ENCODE results near the gene TRAM2.

TRAM2 gene

DNA sequence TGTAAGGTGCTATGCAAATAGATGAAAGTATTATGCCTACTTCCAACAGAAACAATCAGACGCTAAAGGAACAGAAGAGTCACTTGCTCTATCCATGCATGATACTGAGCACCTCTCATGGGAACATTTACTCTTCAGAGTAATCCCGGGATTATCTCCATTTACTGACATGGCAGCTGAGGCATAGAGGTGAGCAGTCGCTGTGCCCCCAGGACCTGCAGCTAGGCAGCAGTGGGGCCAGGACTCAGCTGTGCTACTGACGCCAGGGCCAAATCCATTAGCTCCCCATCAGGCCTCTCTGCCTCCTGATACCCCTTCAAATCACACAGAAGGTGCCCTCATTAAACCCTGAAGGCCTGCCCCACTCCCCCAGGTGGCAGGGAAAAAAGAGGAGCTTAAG, 51.9 kb downstream of the TRAM2 start:
- H3K4me1 ChIP-seq (ENCODE audit: low read length), result peaks cover 8% of the 10 kb centered on the region
- no peaks in the 10 kb centered on the region for H4K20me1 ChIP-seq (ENCODE audit: insufficient read depth, low read length)
- no peaks in the 10 kb centered on the region for H3K27me3 ChIP-seq (ENCODE audit: low read depth, low read length)
- no peak overlapping the region for H3K4me2 ChIP-seq (ENCODE audit: low read length)
- peaks cover 7% of the 10 kb centered on the region for H3K36me3 ChIP-seq (replicated peaks; ENCODE audit: low read depth, low read length)
- no peak overlapping the region for H2AFZ ChIP-seq (ENCODE audit: low read depth, low read length)
- H3K9me3 ChIP-seq (ENCODE audit: insufficient read depth, low read length), result no peaks in the 10 kb centered on the region
- no peak overlapping the region for H3K4me3 ChIP-seq (ENCODE audit: low read length)
- no peak overlapping the region for H3K9ac ChIP-seq (ENCODE audit: low read length)
- no peaks in the 10 kb centered on the region for H3K79me2 ChIP-seq (ENCODE audit: low read length)
- no peak overlapping the region for H3K27ac ChIP-seq (ENCODE audit: low read length)
- TF ChIP-seq, protein P1, sequence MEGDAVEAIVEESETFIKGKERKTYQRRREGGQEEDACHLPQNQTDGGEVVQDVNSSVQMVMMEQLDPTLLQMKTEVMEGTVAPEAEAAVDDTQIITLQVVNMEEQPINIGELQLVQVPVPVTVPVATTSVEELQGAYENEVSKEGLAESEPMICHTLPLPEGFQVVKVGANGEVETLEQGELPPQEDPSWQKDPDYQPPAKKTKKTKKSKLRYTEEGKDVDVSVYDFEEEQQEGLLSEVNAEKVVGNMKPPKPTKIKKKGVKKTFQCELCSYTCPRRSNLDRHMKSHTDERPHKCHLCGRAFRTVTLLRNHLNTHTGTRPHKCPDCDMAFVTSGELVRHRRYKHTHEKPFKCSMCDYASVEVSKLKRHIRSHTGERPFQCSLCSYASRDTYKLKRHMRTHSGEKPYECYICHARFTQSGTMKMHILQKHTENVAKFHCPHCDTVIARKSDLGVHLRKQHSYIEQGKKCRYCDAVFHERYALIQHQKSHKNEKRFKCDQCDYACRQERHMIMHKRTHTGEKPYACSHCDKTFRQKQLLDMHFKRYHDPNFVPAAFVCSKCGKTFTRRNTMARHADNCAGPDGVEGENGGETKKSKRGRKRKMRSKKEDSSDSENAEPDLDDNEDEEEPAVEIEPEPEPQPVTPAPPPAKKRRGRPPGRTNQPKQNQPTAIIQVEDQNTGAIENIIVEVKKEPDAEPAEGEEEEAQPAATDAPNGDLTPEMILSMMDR (IDR thresholded peaks at IDR 0.05; ENCODE audit: low read depth, low read length), result no peak
- no peak for TF ChIP-seq EZH2phosphoT487 (IDR thresholded peaks at IDR 0.05; ENCODE audit: low read depth)

DNA sequence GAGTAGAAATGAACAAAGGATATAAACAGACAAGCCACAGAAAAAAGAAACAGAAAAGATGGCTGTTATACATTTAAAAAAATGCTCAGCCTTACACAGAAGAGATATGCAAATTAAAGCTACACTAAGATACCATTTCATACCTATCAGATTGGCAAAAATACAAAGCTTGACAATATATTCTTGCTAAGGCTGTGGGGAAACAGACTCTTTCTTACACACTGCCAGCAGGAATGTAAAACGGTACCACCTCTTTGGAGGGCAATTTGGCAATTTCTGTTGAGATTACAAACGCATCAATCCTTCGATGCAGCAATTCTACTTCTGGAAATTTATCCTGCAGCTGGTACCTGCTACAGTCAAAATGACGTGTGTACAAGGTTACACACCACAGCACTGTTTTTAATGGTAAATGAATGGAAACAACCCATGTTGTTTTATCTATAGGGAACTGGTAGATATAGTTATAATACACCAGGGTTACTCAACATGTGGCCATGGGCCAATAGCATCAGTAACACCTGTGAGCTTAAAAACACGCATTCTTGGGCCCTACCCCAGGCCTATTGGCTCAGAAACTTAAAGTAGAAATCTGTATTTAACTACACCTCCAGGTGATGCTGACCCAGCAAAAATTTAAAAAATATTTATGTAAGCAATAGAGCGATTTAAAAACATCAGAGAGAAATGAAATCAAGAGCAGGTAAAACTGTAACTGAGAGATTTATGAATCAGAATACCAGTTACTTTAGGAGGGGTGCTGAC, 53.3 kb downstream of the TRAM2 start:
- Histone ChIP-seq H3K9ac (ENCODE audit: low read length) (no peak overlapping the region), H3K36me3 (replicated peaks; ENCODE audit: low read depth, low read length) (peaks cover 4% of the 10 kb centered on the region), H3K27ac (ENCODE audit: low read length) (no peak overlapping the region), H3K4me3 (ENCODE audit: low read length) (no peak overlapping the region), H3K27me3 (ENCODE audit: low read depth, low read length) (no peaks in the 10 kb centered on the region), H3K4me2 (ENCODE audit: low read length) (no peak overlapping the region), H3K4me1 (ENCODE audit: low read length) (no peaks in the 10 kb centered on the region), H3K79me2 (ENCODE audit: low read length) (no peaks in the 10 kb centered on the region), H3K9me3 (ENCODE audit: insufficient read depth, low read length) (no peaks in the 10 kb centered on the region), H4K20me1 (ENCODE audit: insufficient read depth, low read length) (no peaks in the 10 kb centered on the region), H2AFZ (ENCODE audit: low read depth, low read length) (no peak overlapping the region)
- no peak for TF ChIP-seq EZH2phosphoT487 (IDR thresholded peaks at IDR 0.05; ENCODE audit: low read depth)
- TF ChIP-seq, protein P1 (IDR thresholded peaks at IDR 0.05; ENCODE audit: low read depth, low read length), result no peak

DNA sequence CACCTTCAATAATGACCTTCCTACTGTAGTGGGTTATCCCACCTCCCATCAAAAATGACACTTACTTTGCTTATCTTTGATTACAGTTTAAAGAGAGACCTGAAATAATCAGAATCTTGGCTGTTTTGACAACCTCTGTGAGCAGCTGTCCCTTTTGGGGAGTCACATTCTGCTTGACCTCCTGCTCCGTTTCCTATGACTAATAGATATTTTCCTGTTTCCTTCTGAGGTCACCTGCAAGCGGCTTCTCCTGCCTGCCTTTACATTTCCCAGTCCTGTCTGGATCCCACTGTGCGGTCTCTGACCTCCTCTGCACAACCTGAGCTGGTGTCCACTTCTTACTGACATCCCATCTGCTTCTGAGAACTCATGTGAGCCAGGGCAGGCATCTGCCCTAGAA, 54.2 kb downstream of the TRAM2 start:
- peaks cover 7% of the 10 kb centered on the region for H3K4me1 ChIP-seq (ENCODE audit: low read length)
- H3K4me3 ChIP-seq (ENCODE audit: low read length), result no peak overlapping the region
- H3K9me3 ChIP-seq (ENCODE audit: insufficient read depth, low read length), result no peaks in the 10 kb centered on the region
- H3K27ac ChIP-seq (ENCODE audit: low read length), result no peak overlapping the region
- no peaks in the 10 kb centered on the region for H4K20me1 ChIP-seq (ENCODE audit: insufficient read depth, low read length)
- no peak overlapping the region for H2AFZ ChIP-seq (ENCODE audit: low read depth, low read length)
- no peak overlapping the region for H3K4me2 ChIP-seq (ENCODE audit: low read length)
- TF ChIP-seq, protein P1 (IDR thresholded peaks at IDR 0.05; ENCODE audit: low read depth, low read length), result no peak
- TF ChIP-seq EZH2phosphoT487 (IDR thresholded peaks at IDR 0.05; ENCODE audit: low read depth), result no peak
- peaks cover 8% of the 10 kb centered on the region for H3K79me2 ChIP-seq (ENCODE audit: low read length)
- H3K36me3 ChIP-seq (replicated peaks; ENCODE audit: low read depth, low read length), result no peaks in the 10 kb centered on the region
- no peaks in the 10 kb centered on the region for H3K27me3 ChIP-seq (ENCODE audit: low read depth, low read length)
- no peak overlapping the region for H3K9ac ChIP-seq (ENCODE audit: low read length)

DNA sequence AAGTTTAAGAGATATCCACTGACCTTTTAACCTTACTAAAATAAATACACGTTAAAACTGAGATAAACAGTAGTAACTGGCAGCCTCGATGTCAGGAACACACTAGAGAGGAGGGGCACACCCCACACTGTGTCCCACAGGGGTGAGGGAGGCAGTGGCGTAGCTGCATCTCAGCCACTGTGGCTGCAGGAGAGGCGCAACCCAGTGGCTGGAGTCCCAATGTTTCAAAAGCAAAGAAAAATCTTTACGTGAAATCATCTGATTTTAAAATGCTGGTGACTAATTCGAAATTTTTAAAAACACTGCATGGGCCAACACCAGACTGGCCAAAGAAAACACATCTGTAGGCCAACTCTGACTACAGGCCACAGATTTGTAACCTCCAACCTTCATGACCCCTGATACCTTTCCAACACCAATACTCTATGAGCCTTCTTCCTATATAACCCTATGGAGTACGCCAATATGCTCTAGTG, 54.7 kb downstream of the TRAM2 start:
- TF ChIP-seq EZH2phosphoT487 (IDR thresholded peaks at IDR 0.05; ENCODE audit: low read depth), result no peak
- TF ChIP-seq, protein P1 (IDR thresholded peaks at IDR 0.05; ENCODE audit: low read depth, low read length), result no peak

More for the DNA sequence above, 54.7 kb downstream of the TRAM2 start:
- Histone ChIP-seq H3K36me3 (replicated peaks; ENCODE audit: low read depth, low read length) (no peaks in the 10 kb centered on the region), H3K9ac (ENCODE audit: low read length) (no peak overlapping the region), H3K27me3 (ENCODE audit: low read depth, low read length) (no peaks in the 10 kb centered on the region), H3K4me3 (ENCODE audit: low read length) (no peak overlapping the region), H2AFZ (ENCODE audit: low read depth, low read length) (no peak overlapping the region), H4K20me1 (ENCODE audit: insufficient read depth, low read length) (no peaks in the 10 kb centered on the region), H3K9me3 (ENCODE audit: insufficient read depth, low read length) (no peaks in the 10 kb centered on the region), H3K4me1 (ENCODE audit: low read length) (peaks cover 11% of the 10 kb centered on the region), H3K79me2 (ENCODE audit: low read length) (peaks cover 8% of the 10 kb centered on the region), H3K27ac (ENCODE audit: low read length) (no peak overlapping the region), H3K4me2 (ENCODE audit: low read length) (no peak overlapping the region)

Data from OCI-LY3 (cell line).